ENCODE results near the gene PPP3CA. TPM values are rescaled to one million over a fixed set of nuclear protein-coding genes. Genes with fewer than 3 reads are reported as not detected.

The PPP3CA gene
- total RNA-seq, 4 donors from 2014 or later, result 32.7 to 45.1 (median 44.0) TPM

GRCh38 chr4:101065346-101065745 lies 282.0 kb downstream of the PPP3CA start:
- Histone ChIP-seq H3K27me3 (no peaks in the 10 kb centered on the region), H3K27ac (no peak overlapping the region), H3K9me3 (no peaks in the 10 kb centered on the region), H3K4me3 (no peak overlapping the region), H3K4me1 (peaks cover 0 to 3% (median 0%) of the 10 kb centered on the region in 4 donors), H3K36me3 (no peaks in the 10 kb centered on the region)
- no peak for DNase-seq (ENCODE audit: low spot score in 2 of 2)
- no peak for TF ChIP-seq POLR2A (IDR thresholded peaks at IDR 0.05)
- no peak for TF ChIP-seq EP300 (IDR thresholded peaks at IDR 0.05)
- TF ChIP-seq CTCF (IDR thresholded peaks at IDR 0.05), result no peak
- 91 to 93% methylated on average over 1 of the region's 1 CpG for WGBS, 2 donors

- Histone ChIP-seq H3K4me3 (no peak overlapping the region), H3K9me3 (no peaks in the 10 kb centered on the region), H3K27me3 (no peaks in the 10 kb centered on the region), H3K27ac (no peak overlapping the region), H3K4me1 (peaks cover 0 to 3% (median 0%) of the 10 kb centered on the region in 4 donors), H3K36me3 (no peaks in the 10 kb centered on the region)
- no peak for DNase-seq (ENCODE audit: low spot score in 2 of 2)
- TF ChIP-seq POLR2A (IDR thresholded peaks at IDR 0.05) (no peak), EP300 (IDR thresholded peaks at IDR 0.05) (no peak), CTCF (IDR thresholded peaks at IDR 0.05) (no peak)
- WGBS, 2 donors, result 93 to 94% methylated on average over 1 of the region's 1 CpG
These were observed 282.7 kb downstream of the PPP3CA start for GRCh38 chr4:101064541-101065180.

- no peak for TF ChIP-seq EP300 (IDR thresholded peaks at IDR 0.05)
- TF ChIP-seq POLR2A (IDR thresholded peaks at IDR 0.05), result no peak
- WGBS, 2 donors, result 34 to 40% methylated on average over 2 of the region's 2 CpGs
These were observed 291.9 kb downstream of the PPP3CA start for GRCh38 chr4:101055392-101055791.

GRCh38 chr4:101050837-101051205 lies 296.5 kb downstream of the PPP3CA start:
- DNase-seq (ENCODE audit: low spot score in 2 of 2), result no peak
- 56 to 73% methylated on average over 2 of the region's 2 CpGs for WGBS, 2 donors
- H3K4me3 ChIP-seq, result no peak overlapping the region

More at GRCh38 chr4:101055392-101055791, 291.9 kb downstream of the PPP3CA start:
- Histone ChIP-seq H3K27ac (no peak overlapping the region), H3K4me1 (peaks cover 0 to 26% (median 0%) of the 10 kb centered on the region in 4 donors), H3K36me3 (no peaks in the 10 kb centered on the region), H3K9me3 (no peaks in the 10 kb centered on the region), H3K27me3 (no peaks in the 10 kb centered on the region), H3K4me3 (no peak overlapping the region)
- DNase-seq (ENCODE audit: low spot score in 2 of 2), result no peak

GRCh38 chr4:101050088-101050836 lies 297.1 kb downstream of the PPP3CA start:
- 86 to 89% methylated on average over 6 of the region's 6 CpGs for WGBS, 2 donors
- no peak overlapping the region for H3K27ac ChIP-seq

More at GRCh38 chr4:101050837-101051205, 296.5 kb downstream of the PPP3CA start:
- Histone ChIP-seq H3K27me3 (no peaks in the 10 kb centered on the region), H3K36me3 (no peaks in the 10 kb centered on the region), H3K27ac (no peak overlapping the region), H3K4me1 (peaks cover 0 to 31% (median 0%) of the 10 kb centered on the region in 4 donors), H3K9me3 (no peaks in the 10 kb centered on the region)
- TF ChIP-seq CTCF (IDR thresholded peaks at IDR 0.05) (no peak), POLR2A (IDR thresholded peaks at IDR 0.05) (no peak), EP300 (IDR thresholded peaks at IDR 0.05) (no peak)

More at GRCh38 chr4:101050088-101050836, 297.1 kb downstream of the PPP3CA start:
- Histone ChIP-seq H3K36me3 (no peaks in the 10 kb centered on the region), H3K9me3 (no peaks in the 10 kb centered on the region), H3K4me3 (no peak overlapping the region), H3K4me1 (peaks cover 0 to 27% (median 0%) of the 10 kb centered on the region in 4 donors), H3K27me3 (no peaks in the 10 kb centered on the region)
- no peak for DNase-seq (ENCODE audit: low spot score in 2 of 2)
- no peak for TF ChIP-seq EP300 (IDR thresholded peaks at IDR 0.05)
- TF ChIP-seq POLR2A (IDR thresholded peaks at IDR 0.05), result no peak
- no peak for TF ChIP-seq CTCF (IDR thresholded peaks at IDR 0.05)

All from tibial nerve (tissue), 4 donors.